IMR-90 (cell line): Measurements from ENCODE around the gene KDM2B. TPM values are rescaled to one million over a fixed set of nuclear protein-coding genes. Genes with fewer than 3 reads are reported as not detected.

Source experiments
- ATAC-seq: fragments of 200-7000 bp; cut with Tn5 transposase; 2 replicates; pipeline ENCODE4 v1.9.1; 2020; ENCODE audit warnings: low read depth, mild to moderate bottlenecking, moderate library complexity
- BruUV-seq: library from RNA; stranded (reverse); fragments of 400-500 nt; replicated peaks from 2 replicates; lab custom pipeline; 2021; lab: Mats Ljungman, UMichigan
- CTCF ChIA-PET: fragments of 300-600 bp; formaldehyde crosslinking; extraction: SDS; loops from one replicate; lab custom pipeline; 2021; ENCODE audit warnings: antibody characterized with exemption; lab: Yijun Ruan, JAX
- POLR2A ChIA-PET: fragments of 300-600 bp; sonication (Branson Sonifier 250); formaldehyde crosslinking; loops from one replicate; lab custom pipeline; 2022; ENCODE audit warnings: antibody characterized with exemption; ENCODE audit not compliant: unreplicated experiment; lab: Charles Lee
- DNase-seq: peaks from one replicate; pipeline ENCODE4 v3.0.0; 2013
- H2AFZ ChIP-seq: replicated peaks from 2 replicates; pipeline ENCODE3; 2013; ENCODE audit warnings: low read length, mild to moderate bottlenecking; ENCODE audit not compliant: poor library complexity
- H2AK5ac ChIP-seq: 2 replicates; pipeline ENCODE4 v1.6.1; 2013; ENCODE audit warnings: low read depth, low read length, inconsistent platforms
- H2AK9ac ChIP-seq: replicated peaks from 2 replicates; pipeline ENCODE3; 2013; ENCODE audit warnings: mild to moderate bottlenecking, low read depth, low read length, moderate library complexity; ENCODE audit not compliant: poor library complexity
- H2BK120ac ChIP-seq: 2 replicates; pipeline ENCODE4 v1.6.1; 2013; ENCODE audit warnings: low read depth, low read length, inconsistent platforms
- H2BK15ac ChIP-seq: 3 replicates; pipeline ENCODE4 v1.6.1; 2013; ENCODE audit warnings: low read depth, low read length, inconsistent platforms
- H2BK20ac ChIP-seq: 2 replicates; pipeline ENCODE4 v1.6.1; 2013; ENCODE audit warnings: low read depth, mild to moderate bottlenecking, inconsistent platforms, low read length, moderate library complexity
- H2BK5ac ChIP-seq: 2 replicates; pipeline ENCODE4 v1.6.1; 2013; ENCODE audit warnings: mild to moderate bottlenecking, low read depth, low read length, inconsistent platforms; ENCODE audit not compliant: poor library complexity, severe bottlenecking
- H3K14ac ChIP-seq: replicated peaks from 2 replicates; pipeline ENCODE4 v1.6.1; 2013; ENCODE audit warnings: low read depth, low read length, inconsistent platforms
- H3K18ac ChIP-seq: 2 replicates; pipeline ENCODE4 v1.6.1; 2013; ENCODE audit warnings: low read depth, low read length, control low read depth
- H3K23ac ChIP-seq: 2 replicates; pipeline ENCODE4 v1.6.1; 2013; ENCODE audit warnings: low read depth, low read length, inconsistent platforms
- H3K27ac ChIP-seq: 2 replicates; pipeline ENCODE4 v1.5.1; 2013; ENCODE audit warnings: mild to moderate bottlenecking, control low read depth, low read length; ENCODE audit not compliant: insufficient read depth
- H3K27me3 ChIP-seq: 2 replicates; pipeline ENCODE4 v1.6.1; 2013; ENCODE audit warnings: low read length; ENCODE audit not compliant: control insufficient read depth, insufficient read depth
- H3K36me3 ChIP-seq: 2 replicates; pipeline ENCODE4 v1.6.1; 2013; ENCODE audit warnings: low read length, mixed read lengths; ENCODE audit not compliant: control insufficient read depth, insufficient read depth
- H3K4ac ChIP-seq: 2 replicates; pipeline ENCODE4 v1.6.1; 2013; ENCODE audit warnings: low read depth, low read length, inconsistent platforms
- H3K4me1 ChIP-seq: 2 replicates; pipeline ENCODE4 v1.6.1; 2013; ENCODE audit warnings: low read length, mixed read lengths; ENCODE audit not compliant: control insufficient read depth, insufficient read depth
- H3K4me2 ChIP-seq: 2 replicates; pipeline ENCODE4 v1.6.1; 2013; ENCODE audit warnings: low read depth, mild to moderate bottlenecking, control low read depth, low read length, moderate library complexity
- H3K4me3 ChIP-seq: 2 replicates; pipeline ENCODE4 v1.5.1; 2013; ENCODE audit warnings: low read depth, mild to moderate bottlenecking, control low read depth, low read length, moderate library complexity; ENCODE audit not compliant: insufficient read depth
- H3K56ac ChIP-seq: 2 replicates; pipeline ENCODE4 v1.6.1; 2013; ENCODE audit warnings: low read length, inconsistent platforms; ENCODE audit not compliant: insufficient read depth; ENCODE audit errors: extremely low read depth
- H3K79me1 ChIP-seq, 2 experiments: 2 replicates each; pipeline ENCODE4 v1.6.1; 2013; ENCODE audit warnings: low read length in 2 of 2, inconsistent platforms in 1 of 2, low read depth in 1 of 2
- H3K9ac ChIP-seq: 2 replicates; pipeline ENCODE4 v1.6.1; 2013; ENCODE audit warnings: low read depth, low read length, control low read depth
- H3K9me1 ChIP-seq: 2 replicates; pipeline ENCODE4 v1.6.1; 2013; ENCODE audit warnings: low read length, inconsistent platforms; ENCODE audit not compliant: insufficient read depth
- H3K9me3 ChIP-seq: 2 replicates; pipeline ENCODE4 v1.6.1; 2013; ENCODE audit warnings: low read length; ENCODE audit not compliant: control insufficient read depth, insufficient read depth
- H4K20me1 ChIP-seq: 2 replicates; pipeline ENCODE4 v1.6.1; 2013; ENCODE audit warnings: low read length, inconsistent platforms; ENCODE audit not compliant: insufficient read depth
- H4K5ac ChIP-seq: 2 replicates; pipeline ENCODE4 v1.6.1; 2013; ENCODE audit warnings: mild to moderate bottlenecking, low read depth, low read length, control low read depth
- H4K8ac ChIP-seq, 2 experiments: 2 replicates each; pipeline ENCODE4 v1.6.1; 2013; ENCODE audit warnings: low read depth in 2 of 2, low read length in 2 of 2, control low read depth in 1 of 2, inconsistent platforms in 1 of 2
- H4K91ac ChIP-seq: 2 replicates; pipeline ENCODE4 v1.6.1; 2013; ENCODE audit warnings: low read depth, low read length, inconsistent platforms; ENCODE audit not compliant: insufficient read depth
- BHLHE40 ChIP-seq: fragments of 150-350 bp; IDR thresholded peaks from 2 replicates; pipeline ENCODE4 v1.6.1; 2016; ENCODE audit warnings: mild to moderate bottlenecking, low read depth, low read length
- MXI1 ChIP-seq: IDR thresholded peaks from 2 replicates; pipeline ENCODE4 v1.6.1; 2012; ENCODE audit warnings: low read depth, mild to moderate bottlenecking, low read length, moderate library complexity, borderline replicate concordance
- RAD21 ChIP-seq: IDR thresholded peaks from 2 replicates; pipeline ENCODE4 v1.6.1; 2012; ENCODE audit warnings: low read length, improper control_type of control experiment
- WGBS, 2 experiments: methylation state at CpG; one replicate each; pipeline versions ENCODE4 v1.1.5 to v1.1.7; 2013; ENCODE audit warnings: missing lambda C conversion rate in 2 of 2; ENCODE audit not compliant: insufficient read length in 1 of 2; ENCODE audit errors: extremely low coverage in 2 of 2; 5-methylcytosine and 5-hydroxymethylcytosine counted together
- dilution Hi-C: fragments of 300-500 bp; cut with HindIII; formaldehyde crosslinking; loops from one replicate; pipeline ENCODE4 v1.14.3; 2018; ENCODE audit warnings: low sequenced_read_pairs; ENCODE audit not compliant: unreplicated experiment
- in situ Hi-C: fragments of 300-500 bp; cut with MboI; formaldehyde crosslinking; loops from 3 replicates; pipeline ENCODE4 v1.14.3; 2019; ENCODE audit warnings: low sequenced_read_pairs, inconsistent platforms, mixed read lengths
- intact Hi-C: fragments of 100-400 bp; cut with micrococcal nuclease; formaldehyde crosslinking; loops from 2 replicates; pipeline ENCODE4 v1.10.0; 2022
- polyA plus RNA-seq, 3 experiments: library from polyadenylated mRNA; depleted of rRNA; stranded (reverse); fragments of >200 nt; gene quantifications; 2 replicates each; pipeline ENCODE4 v1.2.3, GENCODE V29; 2012; ENCODE audit warnings: low replicate concordance in 1 of 3
- total RNA-seq: library from RNA; depleted of rRNA; stranded (reverse); fragments of >200 nt; gene quantifications from 2 replicates; pipeline ENCODE4 v1.2.3, GENCODE V29; 2012
- TF ChIP-seq, protein P1 (sequence below): fragments of 150-350 bp; IDR thresholded peaks from 2 replicates; pipeline ENCODE4 v1.6.1; 2017; ENCODE audit warnings: mild to moderate bottlenecking, antibody characterized with exemption, low read length, low read depth
- TF ChIP-seq, protein P2 (sequence below): conservative IDR thresholded peaks from 2 replicates; pipeline ENCODE4 v1.5.1; 2012; ENCODE audit warnings: mild to moderate bottlenecking, low read depth, low read length, improper control_type of control experiment

The KDM2B gene
- total and polyA plus RNA-seq, 2 of the 4 experiments (the other 2 are of a cell fraction), result 22.6 to 24.2 TPM

DNA sequence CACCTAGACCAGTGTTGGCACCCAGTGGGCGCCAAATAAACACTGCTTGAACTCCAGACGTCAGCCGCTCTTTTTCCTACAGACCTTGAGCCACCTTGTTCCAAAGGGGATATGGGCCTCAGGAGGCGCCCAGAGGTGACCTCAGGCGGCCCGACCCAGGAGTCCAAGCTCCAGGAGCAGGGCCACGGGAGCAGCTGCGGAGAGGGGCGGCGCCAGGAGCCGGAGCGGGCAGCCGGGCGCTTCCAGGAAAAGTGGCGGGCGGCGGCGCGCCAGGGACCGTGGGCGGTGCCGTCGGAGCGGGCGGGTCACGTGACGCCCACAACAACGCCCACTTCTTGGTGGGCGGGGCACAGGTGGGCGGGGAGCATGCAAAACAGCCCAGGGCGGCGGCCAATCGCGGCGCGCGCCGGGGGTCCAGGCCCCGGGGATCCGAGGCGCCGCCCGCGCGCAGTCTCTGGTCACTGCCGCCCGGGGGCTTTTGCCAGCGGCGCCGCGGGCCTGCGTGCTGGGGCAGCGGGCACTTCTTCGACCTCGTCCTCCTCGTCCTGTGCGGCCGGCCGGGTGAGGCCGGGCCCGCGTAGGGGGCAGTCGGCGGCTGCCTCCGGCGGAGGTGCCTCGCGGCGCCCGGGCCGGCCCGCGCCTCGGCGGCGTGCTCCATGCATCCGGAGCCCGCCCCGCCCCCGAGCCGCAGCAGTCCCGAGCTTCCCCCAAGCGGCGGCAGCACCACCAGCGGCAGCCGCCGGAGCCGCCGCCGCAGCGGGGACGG is 45.4 kb upstream of the KDM2B start, which contains the start of gene ORAI1:
TSS of gene ORAI1 (plus strand) at position 444 of the 766 bp plus-strand sequence.
- peak within 1 kb of the TSS; percentile 66 to 86; a peak in 3 of 4 replicates for H4K8ac ChIP-seq
- peak within 1 kb of the TSS; percentile 32 for H4K91ac ChIP-seq
- no peaks in the 10 kb centered on the region for H3K36me3 ChIP-seq
- peak within 1 kb of the TSS; percentile 9; the same call in 2 of the 3 replicates for H2BK15ac ChIP-seq
- WGBS, 2 experiments, result 0% methylated on average over 46 of the region's 92 CpGs; no CpG with 5 or more reads in 1 of the 2 experiments
- peak within 1 kb of the TSS; percentile 58 for H4K5ac ChIP-seq
- dilution Hi-C loops, result no loop called here
- ATAC-seq (peak; percentile 91), DNase-seq (peak; percentile 91)
- H3K4ac ChIP-seq, result peak within 1 kb of the TSS; percentile 85
- H2AFZ ChIP-seq, result peak within 1 kb of the TSS; percentile 100
- H2BK5ac ChIP-seq, result peak within 1 kb of the TSS; percentile 51
- intact Hi-C loops, result loop anchor here (1.0 to 5.0 kb wide), 4 partner anchors 35 to 126 kb away; partner anchors contain the start of gene KDM2B
- peak within 1 kb of the TSS; percentile 36; the same call in 1 of the 2 replicates for H3K56ac ChIP-seq
- no TSS peak for BruUV-seq
- TF ChIP-seq, protein P1, sequence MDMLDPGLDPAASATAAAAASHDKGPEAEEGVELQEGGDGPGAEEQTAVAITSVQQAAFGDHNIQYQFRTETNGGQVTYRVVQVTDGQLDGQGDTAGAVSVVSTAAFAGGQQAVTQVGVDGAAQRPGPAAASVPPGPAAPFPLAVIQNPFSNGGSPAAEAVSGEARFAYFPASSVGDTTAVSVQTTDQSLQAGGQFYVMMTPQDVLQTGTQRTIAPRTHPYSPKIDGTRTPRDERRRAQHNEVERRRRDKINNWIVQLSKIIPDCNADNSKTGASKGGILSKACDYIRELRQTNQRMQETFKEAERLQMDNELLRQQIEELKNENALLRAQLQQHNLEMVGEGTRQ, result peak; percentile 96
- TF ChIP-seq BHLHE40 (peak; percentile 82), MXI1 (peak; percentile 90), RAD21 (no peak)
- TF ChIP-seq, protein P2, sequence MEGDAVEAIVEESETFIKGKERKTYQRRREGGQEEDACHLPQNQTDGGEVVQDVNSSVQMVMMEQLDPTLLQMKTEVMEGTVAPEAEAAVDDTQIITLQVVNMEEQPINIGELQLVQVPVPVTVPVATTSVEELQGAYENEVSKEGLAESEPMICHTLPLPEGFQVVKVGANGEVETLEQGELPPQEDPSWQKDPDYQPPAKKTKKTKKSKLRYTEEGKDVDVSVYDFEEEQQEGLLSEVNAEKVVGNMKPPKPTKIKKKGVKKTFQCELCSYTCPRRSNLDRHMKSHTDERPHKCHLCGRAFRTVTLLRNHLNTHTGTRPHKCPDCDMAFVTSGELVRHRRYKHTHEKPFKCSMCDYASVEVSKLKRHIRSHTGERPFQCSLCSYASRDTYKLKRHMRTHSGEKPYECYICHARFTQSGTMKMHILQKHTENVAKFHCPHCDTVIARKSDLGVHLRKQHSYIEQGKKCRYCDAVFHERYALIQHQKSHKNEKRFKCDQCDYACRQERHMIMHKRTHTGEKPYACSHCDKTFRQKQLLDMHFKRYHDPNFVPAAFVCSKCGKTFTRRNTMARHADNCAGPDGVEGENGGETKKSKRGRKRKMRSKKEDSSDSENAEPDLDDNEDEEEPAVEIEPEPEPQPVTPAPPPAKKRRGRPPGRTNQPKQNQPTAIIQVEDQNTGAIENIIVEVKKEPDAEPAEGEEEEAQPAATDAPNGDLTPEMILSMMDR, result peak; percentile 25
- H3K9me1 ChIP-seq, result peaks cover 15% of the 10 kb centered on the region
- H3K9me3 ChIP-seq, result no peaks in the 10 kb centered on the region
- H3K4me3 ChIP-seq, result peak within 1 kb of the TSS; percentile 73
- peak within 1 kb of the TSS; percentile 38; the same call in 1 of the 2 replicates for H2BK20ac ChIP-seq
- H3K79me1 ChIP-seq, result peaks cover 26 to 38% of the 10 kb centered on the region in 2 experiments
- H2BK120ac ChIP-seq, result peak within 1 kb of the TSS; percentile 25; the same call in 1 of the 2 replicates
- CTCF ChIA-PET, result interaction anchor here (0.7 to 1.8 kb wide), 5 partner anchors 11 to 132 kb away, joined by 3 to 12 read pairs (median 6); no protein-coding TSS in a partner anchor
- 0 out of 2 replicates have a peak within 1 kb of the TSS, but pooled peaks have one; percentile 21 for H2AK5ac ChIP-seq
- H3K23ac ChIP-seq, result peak within 1 kb of the TSS; percentile 92; the same call in 1 of the 2 replicates
- POLR2A ChIA-PET, result no interaction called here
- H3K27me3 ChIP-seq, result no peaks in the 10 kb centered on the region
- H3K9ac ChIP-seq, result peak within 1 kb of the TSS; percentile 76
- H3K14ac ChIP-seq, result peak within 1 kb of the TSS; percentile 55
- in situ Hi-C loops, result no loop called here
- H4K20me1 ChIP-seq, result peaks cover 8% of the 10 kb centered on the region
- H3K18ac ChIP-seq, result no peak within 1 kb of the TSS; the same call in 1 of the 2 replicates
- H2AK9ac ChIP-seq, result peak within 1 kb of the TSS; percentile 92
- H3K27ac ChIP-seq, result peak within 1 kb of the TSS; percentile 71
- peaks cover 15% of the 10 kb centered on the region for H3K4me1 ChIP-seq
- peak within 1 kb of the TSS; percentile 85 for H3K4me2 ChIP-seq
